HEK293 (cell line): ENCODE results near the gene OSBPL1A.

Experiments used
- CTCF ChIA-PET: fragments of 350-600 bp; formaldehyde crosslinking; extraction: SDS; loops from one replicate; lab custom pipeline; 2021; ENCODE audit warnings: antibody characterized with exemption; lab: Yijun Ruan, JAX
- POLR2A ChIA-PET: fragments of 300-600 bp; formaldehyde crosslinking; extraction: SDS; loops from one replicate; lab custom pipeline; 2020; ENCODE audit warnings: antibody characterized with exemption, inconsistent platforms; lab: Yijun Ruan, JAX
- H3K27ac ChIP-seq: fragments of 200-500 bp; sonication (Bioruptor generic); 2 replicates; pipeline ENCODE4 v1.5.1; 2014; ENCODE audit warnings: low read depth, low read length, control low read depth, inconsistent platforms; ENCODE audit errors: extremely low read depth
- H3K36me3 ChIP-seq, 2 experiments: fragments of 200-500 bp in 1 of 2; sonication (Bioruptor generic) in 1 of 2; 1 replicate in 1 of 2; 2 replicates in 1 of 2; pipeline ENCODE4 v1.5.1; 2014 to 2017; ENCODE audit warnings: inconsistent platforms in 2 of 2, low read length in 2 of 2; ENCODE audit not compliant: control insufficient read depth in 2 of 2, insufficient read depth in 1 of 2
- H3K4me1 ChIP-seq: fragments of 200-500 bp; sonication (Bioruptor generic); 2 replicates; pipeline ENCODE4 v1.5.1; 2014; ENCODE audit warnings: mild to moderate bottlenecking, low read length, inconsistent platforms; ENCODE audit not compliant: control insufficient read depth, insufficient read depth
- H3K4me3 ChIP-seq: 2 replicates; pipeline ENCODE4 v1.5.1; 2011; ENCODE audit warnings: low read depth, mild to moderate bottlenecking, control low read depth, low read length, moderate library complexity
- H3K9me3 ChIP-seq: fragments of 200-500 bp; sonication (Bioruptor generic); 2 replicates; pipeline ENCODE4 v1.5.1; 2014; ENCODE audit warnings: low read depth, low read length, inconsistent platforms; ENCODE audit not compliant: control insufficient read depth, insufficient read depth
- GFI1B ChIP-seq: fragments of 450-650 bp; formaldehyde crosslinking; IDR thresholded peaks from 2 replicates; pipeline ENCODE4 v1.5.1; 2016; ENCODE audit warnings: missing biosample characterization, missing genetic modification characterization
- GLI4 ChIP-seq: fragments of 450-650 bp; formaldehyde crosslinking; IDR thresholded peaks from 2 replicates; pipeline ENCODE4 v1.5.1; 2016; ENCODE audit warnings: missing biosample characterization, missing genetic modification characterization
- KLF16 ChIP-seq: fragments of 450-650 bp; formaldehyde crosslinking; IDR thresholded peaks from 2 replicates; pipeline ENCODE4 v1.5.1; 2017; ENCODE audit warnings: missing biosample characterization, missing genetic modification characterization
- KLF7 ChIP-seq: fragments of 450-650 bp; formaldehyde crosslinking; IDR thresholded peaks from 2 replicates; pipeline ENCODE4 v1.5.1; 2016; ENCODE audit warnings: missing biosample characterization, missing genetic modification characterization, borderline replicate concordance
- PRDM1 ChIP-seq: fragments of 450-650 bp; formaldehyde crosslinking; IDR thresholded peaks from 2 replicates; pipeline ENCODE4; 2016; ENCODE audit warnings: missing biosample characterization, missing genetic modification characterization
- PRDM6 ChIP-seq: fragments of 450-650 bp; formaldehyde crosslinking; IDR thresholded peaks from 2 replicates; pipeline ENCODE4 v1.5.1; 2017; ENCODE audit warnings: missing biosample characterization, missing genetic modification characterization
- ZBTB26 ChIP-seq: fragments of 450-650 bp; formaldehyde crosslinking; optimal IDR thresholded peaks from 2 replicates; pipeline ENCODE3; 2016; ENCODE audit warnings: missing biosample characterization, mild to moderate bottlenecking, missing genetic modification characterization
- ZBTB44 ChIP-seq: fragments of 450-650 bp; IDR thresholded peaks from 2 replicates; pipeline ENCODE4 v1.5.1; 2018; ENCODE audit warnings: missing biosample characterization, mild to moderate bottlenecking, missing genetic modification characterization
- ZBTB7A ChIP-seq: fragments of 450-650 bp; formaldehyde crosslinking; IDR thresholded peaks from 2 replicates; pipeline ENCODE4 v1.5.1; 2016; ENCODE audit warnings: low read depth, missing biosample characterization, missing genetic modification characterization
- ZNF211 ChIP-seq: fragments of 450-650 bp; formaldehyde crosslinking; IDR thresholded peaks from 2 replicates; pipeline ENCODE4 v1.5.1; 2016; ENCODE audit warnings: low read depth, missing biosample characterization, missing genetic modification characterization
- ZNF23 ChIP-seq: fragments of 450-650 bp; formaldehyde crosslinking; IDR thresholded peaks from 2 replicates; pipeline ENCODE4 v1.5.1; 2016; ENCODE audit warnings: missing biosample characterization, missing genetic modification characterization, borderline replicate concordance
- ZNF292 ChIP-seq: fragments of 450-650 bp; formaldehyde crosslinking; IDR thresholded peaks from 2 replicates; pipeline ENCODE4 v1.5.1; 2016; ENCODE audit warnings: low read depth, missing biosample characterization, missing genetic modification characterization, borderline replicate concordance
- ZNF311 ChIP-seq: fragments of 450-650 bp; formaldehyde crosslinking; IDR thresholded peaks from 2 replicates; pipeline ENCODE4 v1.5.1; 2017; ENCODE audit warnings: missing biosample characterization, missing genetic modification characterization, borderline replicate concordance
- ZNF398 ChIP-seq: fragments of 450-650 bp; formaldehyde crosslinking; IDR thresholded peaks from 2 replicates; pipeline ENCODE4 v1.5.1; 2017; ENCODE audit warnings: missing biosample characterization, missing genetic modification characterization
- ZNF426 ChIP-seq: fragments of 450-650 bp; formaldehyde crosslinking; IDR thresholded peaks from 2 replicates; pipeline ENCODE4 v1.5.1; 2017; ENCODE audit warnings: missing biosample characterization, missing genetic modification characterization, mild to moderate bottlenecking, inconsistent platforms, moderate library complexity
- ZNF558 ChIP-seq: fragments of 450-650 bp; formaldehyde crosslinking; IDR thresholded peaks from 2 replicates; pipeline ENCODE4 v1.5.1; 2016; ENCODE audit warnings: missing biosample characterization, missing genetic modification characterization
- ZNF580 ChIP-seq: fragments of 450-650 bp; formaldehyde crosslinking; IDR thresholded peaks from 2 replicates; pipeline ENCODE4 v1.5.1; 2016; ENCODE audit warnings: missing biosample characterization, missing genetic modification characterization
- ZNF585B ChIP-seq: fragments of 450-650 bp; formaldehyde crosslinking; IDR thresholded peaks from 2 replicates; pipeline ENCODE4 v1.5.1; 2016; ENCODE audit warnings: missing biosample characterization, missing genetic modification characterization
- ZNF747 ChIP-seq: fragments of 450-650 bp; formaldehyde crosslinking; IDR thresholded peaks from 2 replicates; pipeline ENCODE4 v1.5.1; 2016; ENCODE audit warnings: missing biosample characterization, missing genetic modification characterization
- ZNF830 ChIP-seq: fragments of 450-650 bp; IDR thresholded peaks from 2 replicates; pipeline ENCODE4 v1.5.0; 2018; ENCODE audit warnings: missing biosample characterization, missing genetic modification characterization, low read depth, mild to moderate bottlenecking, moderate library complexity

Gene OSBPL1A

GRCh38 chr18:24181806-24182205 lies 215.8 kb downstream of the OSBPL1A start:
- Histone ChIP-seq H3K9me3 (no peaks in the 10 kb centered on the region), H3K27ac (no peak overlapping the region), H3K36me3 (peaks cover 6 to 12% of the 10 kb centered on the region in 2 experiments; a peak in 2 of 3 replicates), H3K4me1 (no peaks in the 10 kb centered on the region), H3K4me3 (no peak overlapping the region)
- ChIA-PET POLR2A (interaction anchor here (0.6 to 1.1 kb wide), 2 partner anchors 43 to 246 kb away, joined by 3 read pairs; partner anchors contain the start of gene CABYR), CTCF (interaction anchor here (0.8 to 1.1 kb wide), 2 partner anchors 9 to 307 kb away, joined by 3 to 4 read pairs; no protein-coding TSS in a partner anchor)
- 0 out of 2 replicates have a peak, but pooled peaks have one; percentile 6 for TF ChIP-seq PRDM1
- TF ChIP-seq KLF7 = no peak
- no peak for TF ChIP-seq GLI4 (tag by site-specific recombination)
- TF ChIP-seq PRDM6 (tag by site-specific recombination) = no peak
- TF ChIP-seq GFI1B (tag by site-specific recombination) = no peak
- TF ChIP-seq ZNF211 (tag by site-specific recombination) = no peak

GRCh38 chr18:24180048-24180447 lies 217.6 kb downstream of the OSBPL1A start:
- H3K4me3 ChIP-seq = no peak overlapping the region
- H3K4me1 ChIP-seq = no peaks in the 10 kb centered on the region
- ChIA-PET CTCF (interaction anchor here (0.8 to 5.7 kb wide), 2 partner anchors 8 to 165 kb away, joined by 3 to 102 read pairs; no protein-coding TSS in a partner anchor), POLR2A (no interaction called here)
- H3K27ac ChIP-seq = no peak overlapping the region
- no peak for TF ChIP-seq ZBTB44 (tag by site-specific recombination)
- no peak for TF ChIP-seq ZNF23 (tag by site-specific recombination)
- no peak for TF ChIP-seq ZNF585B (tag by site-specific recombination)
- TF ChIP-seq ZNF311 = no peak
- no peak for TF ChIP-seq KLF16 (tag by site-specific recombination)
- no peak for TF ChIP-seq PRDM1
- no peak for TF ChIP-seq ZNF558 (tag by site-specific recombination)
- no peak for TF ChIP-seq ZNF747
- TF ChIP-seq ZNF292 (tag by site-specific recombination) = no peak
- no peak for TF ChIP-seq ZNF398 (tag by site-specific recombination)
- no peak for TF ChIP-seq ZNF426 (tag by site-specific recombination)
- no peak for TF ChIP-seq ZBTB26
- TF ChIP-seq ZBTB7A (tag by site-specific recombination) = no peak
- no peak for TF ChIP-seq ZNF580 (tag by site-specific recombination)
- TF ChIP-seq ZNF830 (tag by site-specific recombination) = no peak
- H3K9me3 ChIP-seq = no peaks in the 10 kb centered on the region
- H3K36me3 ChIP-seq = peaks cover 6 to 12% of the 10 kb centered on the region in 2 experiments; a peak in 2 of 3 replicates
